Cardiac muscle cell (in vitro differentiated cells and primary cell): ENCODE results near the gene KCNG4. TPM values are rescaled to one million over a fixed set of nuclear protein-coding genes. Genes with fewer than 3 reads are reported as not detected.

ENCODE experiments used
- DNase-seq, 2 donors: peaks; one replicate each; pipeline versions ENCODE4 v3.0.0 to v3.0.0-alpha.2; 2010 to 2017; ENCODE audit warnings: low read depth in 1 of 2, low spot score in 1 of 2
- H3K27ac ChIP-seq: fragments of 200-600 bp; sonication (generic); 2 replicates; pipeline ENCODE4 v1.5.1; 2016
- H3K27me3 ChIP-seq: fragments of 200-600 bp; sonication (generic); 2 replicates; pipeline ENCODE4 v1.6.0; 2016; ENCODE audit warnings: control low read depth
- H3K36me3 ChIP-seq: fragments of 200-600 bp; sonication (generic); 2 replicates; pipeline ENCODE4 v1.5.1; 2016; ENCODE audit warnings: control low read depth
- H3K4me1 ChIP-seq: fragments of 200-600 bp; sonication (generic); 2 replicates; pipeline ENCODE4 v1.8.1; 2017; ENCODE audit warnings: low read depth, mild to moderate bottlenecking, mixed run types
- H3K4me3 ChIP-seq: fragments of 200-600 bp; sonication (generic); 2 replicates; pipeline ENCODE4 v1.5.1; 2016; ENCODE audit warnings: mild to moderate bottlenecking
- H3K9me3 ChIP-seq: fragments of 200-600 bp; sonication (generic); 2 replicates; pipeline ENCODE4 v1.5.1; 2017; ENCODE audit warnings: low read depth, mild to moderate bottlenecking, control low read depth
- CTCF ChIP-seq: IDR thresholded peaks from 2 replicates; pipeline ENCODE4 v1.5.1; 2012; ENCODE audit warnings: low read depth, mild to moderate bottlenecking, low read length
- polyA plus RNA-seq: library from polyadenylated mRNA; unstranded; fragments of >200 nt; fragmentation: Nextera tagmentation; extraction: Ambion mirVana; gene quantifications from 2 replicates; pipeline ENCODE4 v1.2.1, GENCODE V29; 2016
- total RNA-seq: library from RNA; depleted of rRNA; stranded (reverse); fragments of >200 nt; gene quantifications from 2 replicates; pipeline ENCODE4 v1.2.3, GENCODE V29; 2016

The KCNG4 gene
- total and polyA plus RNA-seq, 2 experiments from 2014 or later, result not detected

GRCh38 chr16:84245956-84246678 lies 6.3 kb upstream of the KCNG4 start:
- Histone ChIP-seq H3K36me3 (no peaks in the 10 kb centered on the region), H3K4me1 (no peaks in the 10 kb centered on the region), H3K9me3 (no peaks in the 10 kb centered on the region), H3K4me3 (no peak overlapping the region), H3K27ac (no peak overlapping the region), H3K27me3 (no peaks in the 10 kb centered on the region)
- DNase-seq, result no peak
- TF ChIP-seq CTCF, result no peak

DNA sequence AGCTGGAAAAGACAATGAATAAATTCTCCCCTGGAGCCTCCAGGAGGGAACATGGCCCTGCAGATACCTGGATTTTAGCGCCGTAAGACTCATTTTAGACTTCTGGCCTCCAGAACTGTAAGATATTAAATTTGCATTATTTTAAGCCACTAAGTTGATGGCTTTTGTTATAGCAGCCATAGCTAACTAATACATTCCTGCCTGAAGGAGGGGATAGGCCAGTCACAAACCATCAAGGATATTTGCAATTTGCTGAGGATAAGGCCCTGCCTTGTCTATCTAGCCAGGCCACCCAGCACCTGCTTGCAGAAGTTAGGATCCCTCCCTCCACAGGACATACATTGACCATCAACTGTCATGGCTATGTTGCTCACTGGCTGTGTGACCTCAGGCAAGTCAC lies 4.9 kb upstream of the KCNG4 start:
- no peak for TF ChIP-seq CTCF
- H3K27me3 ChIP-seq, result no peaks in the 10 kb centered on the region
- H3K36me3 ChIP-seq, result no peaks in the 10 kb centered on the region
- H3K4me3 ChIP-seq, result no peak overlapping the region
- no peak for DNase-seq
- no peak overlapping the region for H3K27ac ChIP-seq
- H3K4me1 ChIP-seq, result no peaks in the 10 kb centered on the region
- no peaks in the 10 kb centered on the region for H3K9me3 ChIP-seq

DNA sequence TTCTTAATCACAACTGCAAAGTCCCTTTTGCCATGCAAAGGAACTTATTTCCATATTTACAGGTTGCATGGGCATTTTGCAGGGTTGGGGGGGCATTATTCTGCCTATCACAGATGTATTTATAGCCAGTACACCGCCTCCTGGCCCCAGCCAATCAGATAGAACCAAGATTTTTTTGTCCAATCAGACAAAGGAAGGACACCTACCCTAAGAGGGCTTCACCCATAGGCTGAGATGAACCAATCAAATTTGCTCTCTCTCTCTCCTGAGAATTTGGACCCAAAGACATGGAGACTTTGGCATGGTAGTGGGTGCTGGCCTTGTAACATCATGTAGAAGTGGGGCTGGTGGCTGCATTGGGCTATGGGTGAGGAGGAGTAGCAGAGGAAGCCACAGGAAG lies 3.9 kb upstream of the KCNG4 start:
- H3K9me3 ChIP-seq, result no peaks in the 10 kb centered on the region
- no peak for DNase-seq
- TF ChIP-seq CTCF, result no peak
- H3K4me3 ChIP-seq, result no peak overlapping the region
- H3K27me3 ChIP-seq, result peaks cover 3% of the 10 kb centered on the region
- H3K4me1 ChIP-seq, result no peaks in the 10 kb centered on the region
- H3K36me3 ChIP-seq, result no peaks in the 10 kb centered on the region
- H3K27ac ChIP-seq, result no peak overlapping the region

DNA sequence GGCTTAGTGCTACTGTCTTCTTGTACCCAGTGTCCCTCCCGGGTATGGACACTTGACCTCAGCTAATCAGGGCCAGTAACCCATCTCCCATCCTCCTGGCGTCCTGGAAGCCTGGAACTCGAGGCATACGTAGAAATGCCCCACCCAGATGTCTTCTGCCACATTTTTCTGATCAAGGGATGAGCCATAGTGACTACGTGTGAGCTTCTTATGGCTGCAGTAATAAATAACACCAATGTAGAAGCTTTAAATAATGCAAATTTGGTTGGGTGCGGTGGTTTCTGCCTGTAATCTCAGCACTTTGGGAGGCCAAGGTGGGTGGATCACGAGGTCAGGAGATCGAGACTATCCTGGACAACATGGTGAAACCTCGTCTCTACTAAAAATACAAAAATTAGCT lies 3.0 kb upstream of the KCNG4 start:
- H3K4me3 ChIP-seq, result no peak overlapping the region
- H3K36me3 ChIP-seq, result no peaks in the 10 kb centered on the region
- H3K27me3 ChIP-seq, result peaks cover 3% of the 10 kb centered on the region
- DNase-seq, result no peak
- H3K9me3 ChIP-seq, result no peaks in the 10 kb centered on the region
- H3K27ac ChIP-seq, result no peak overlapping the region
- H3K4me1 ChIP-seq, result no peaks in the 10 kb centered on the region
- TF ChIP-seq CTCF, result no peak

- peaks cover 3% of the 10 kb centered on the region for H3K27me3 ChIP-seq
- TF ChIP-seq CTCF, result no peak
- H3K4me3 ChIP-seq, result no peak overlapping the region
- no peaks in the 10 kb centered on the region for H3K4me1 ChIP-seq
- DNase-seq, result no peak
- H3K27ac ChIP-seq, result no peak overlapping the region
- no peaks in the 10 kb centered on the region for H3K9me3 ChIP-seq
- no peaks in the 10 kb centered on the region for H3K36me3 ChIP-seq
These were observed 2.0 kb upstream of the KCNG4 start for GRCh38 chr16:84241778-84242177.
